D341Med (cell line): Measurements from ENCODE around the gene NECTIN1.
A peak's percentile ranks its signal among the peaks of the same experiment; 100 is the strongest.

Source experiments
- DNase-seq: peaks from one replicate; pipeline ENCODE4 v3.0.0; 2012; ENCODE audit warnings: low spot score

Gene NECTIN1

DNA sequence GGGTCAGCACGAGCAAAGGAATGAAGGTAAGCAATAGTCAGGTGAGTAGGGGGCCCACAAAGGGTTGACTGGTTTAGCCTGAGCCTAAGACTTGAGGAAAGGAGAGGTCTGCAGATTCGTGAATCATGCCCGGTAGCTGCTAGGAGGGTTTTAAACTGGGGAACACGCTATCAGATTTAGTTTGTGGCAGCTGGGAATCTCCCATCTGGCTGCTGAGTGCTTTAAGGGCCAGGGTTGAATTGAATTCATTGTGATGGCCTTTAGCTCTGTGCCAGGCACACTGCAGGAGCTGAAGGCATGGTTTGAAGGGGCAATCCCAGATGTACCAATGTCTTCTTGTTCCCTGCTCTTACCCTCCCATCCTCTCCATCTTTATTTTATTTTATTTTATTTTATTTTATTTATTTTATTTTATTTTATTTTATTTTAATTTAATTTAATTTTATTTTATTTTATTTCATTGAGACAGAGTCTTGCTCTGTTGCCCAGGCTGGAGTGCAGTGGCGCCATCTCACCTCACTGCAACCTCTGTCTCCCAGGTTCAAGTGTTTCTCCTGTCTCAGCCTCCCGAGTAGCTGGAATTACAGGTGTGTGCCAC is 1.9 kb upstream of the NECTIN1 start:
- no peak for DNase-seq

DNA sequence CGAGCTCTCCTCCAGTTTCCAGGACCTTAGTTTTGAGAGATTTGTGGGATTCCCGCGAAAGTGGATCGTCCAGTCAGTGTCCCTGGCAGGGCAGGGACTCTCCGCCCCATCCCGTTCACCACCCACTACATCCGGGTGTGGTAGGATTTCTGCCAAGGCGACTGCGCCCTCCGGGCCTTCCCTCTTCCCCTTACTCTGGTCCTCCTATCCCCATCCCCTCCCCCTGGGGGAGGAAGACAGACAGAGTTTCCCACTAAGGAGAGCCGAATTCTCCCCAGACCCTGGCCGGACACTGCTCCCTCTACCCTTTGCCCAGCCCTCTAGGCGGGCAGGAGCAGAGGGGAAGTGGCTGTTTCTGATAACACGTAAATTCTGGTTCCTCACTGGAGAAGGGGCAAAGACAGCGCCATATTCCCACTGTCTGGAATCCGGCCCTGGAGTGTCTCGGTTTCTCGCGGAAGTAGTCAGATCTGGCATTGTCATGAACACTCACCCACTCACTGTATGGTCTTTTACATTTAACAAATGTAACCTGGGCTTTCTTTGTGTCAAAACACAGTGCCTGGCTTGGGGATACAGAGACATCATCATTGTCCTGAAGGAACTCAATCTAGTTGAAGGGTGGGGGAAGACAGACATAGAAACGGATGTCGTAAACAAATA is 1.1 kb upstream of the NECTIN1 start:
- no peak for DNase-seq

DNA sequence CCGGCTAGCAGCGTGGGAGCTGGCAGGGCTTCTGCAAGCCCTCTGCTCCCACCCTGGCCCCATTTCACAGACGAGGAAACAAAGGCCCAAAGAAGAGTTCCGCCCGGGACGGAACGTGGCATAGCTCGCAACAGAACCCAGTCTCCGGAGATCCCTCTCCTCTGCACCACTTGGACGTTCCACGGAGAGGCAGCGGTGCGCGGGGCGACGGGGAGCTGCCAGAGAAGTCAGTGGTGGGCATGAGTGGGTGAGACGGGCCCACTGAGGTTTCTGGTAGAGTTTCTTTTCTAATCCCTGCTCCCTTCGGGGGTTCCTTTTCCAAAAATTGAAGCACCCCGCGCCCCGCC is 554 bp upstream of the NECTIN1 start:
- no peak for DNase-seq

DNA sequence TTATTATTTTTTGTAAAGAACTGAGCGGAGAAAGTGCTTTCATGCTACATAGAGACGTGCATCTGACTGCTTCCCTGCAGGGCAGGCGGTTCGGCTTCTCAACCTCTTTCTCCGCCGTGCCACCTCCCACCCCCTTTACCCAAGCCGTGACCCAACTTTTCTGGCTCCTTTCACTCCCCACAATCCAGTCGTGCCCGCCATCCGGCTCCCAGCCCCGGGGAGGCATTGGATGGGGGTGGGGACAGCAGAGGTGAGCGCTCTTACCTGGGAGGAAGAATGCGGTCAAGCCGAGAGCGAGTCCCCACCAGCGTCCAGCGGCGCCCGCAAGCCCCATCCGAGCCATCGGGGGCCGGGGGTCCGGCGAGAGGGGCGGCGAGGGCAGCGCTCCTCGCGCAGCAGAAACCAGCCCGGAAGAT is 781 bp downstream of the NECTIN1 start:
- no peak for DNase-seq

DNA sequence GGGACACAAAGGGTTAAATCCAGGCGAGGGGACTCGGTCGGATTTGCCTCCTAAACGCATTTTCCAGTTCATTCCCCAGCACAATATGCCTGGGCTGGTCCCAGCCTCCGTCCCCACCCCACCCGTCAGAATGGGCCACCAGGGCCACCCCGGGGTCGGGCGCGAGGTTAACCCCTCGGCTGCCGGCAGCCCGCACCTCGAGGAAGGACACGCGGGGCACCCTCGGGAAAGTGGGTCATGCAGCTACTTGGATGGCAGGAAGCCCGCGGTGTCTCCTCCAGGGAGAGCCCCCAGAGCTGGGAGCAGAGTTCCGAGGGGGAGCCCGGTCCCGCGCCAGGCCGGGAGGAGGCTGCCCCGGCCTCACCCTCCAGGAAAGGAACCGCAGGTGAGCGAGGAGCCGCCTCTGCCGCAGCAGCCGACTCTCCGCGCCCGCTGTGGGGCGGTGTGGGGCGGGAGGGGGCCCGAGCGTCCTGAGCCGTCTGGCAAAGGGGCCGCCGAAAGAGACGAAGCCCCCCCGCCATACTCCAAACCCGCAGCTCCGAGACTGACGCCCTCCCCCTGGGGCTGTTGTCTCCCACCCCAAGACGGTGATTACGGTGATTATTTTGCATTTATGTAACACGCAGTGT is 1.4 kb downstream of the NECTIN1 start:
- DNase-seq: peak; percentile 73

DNA sequence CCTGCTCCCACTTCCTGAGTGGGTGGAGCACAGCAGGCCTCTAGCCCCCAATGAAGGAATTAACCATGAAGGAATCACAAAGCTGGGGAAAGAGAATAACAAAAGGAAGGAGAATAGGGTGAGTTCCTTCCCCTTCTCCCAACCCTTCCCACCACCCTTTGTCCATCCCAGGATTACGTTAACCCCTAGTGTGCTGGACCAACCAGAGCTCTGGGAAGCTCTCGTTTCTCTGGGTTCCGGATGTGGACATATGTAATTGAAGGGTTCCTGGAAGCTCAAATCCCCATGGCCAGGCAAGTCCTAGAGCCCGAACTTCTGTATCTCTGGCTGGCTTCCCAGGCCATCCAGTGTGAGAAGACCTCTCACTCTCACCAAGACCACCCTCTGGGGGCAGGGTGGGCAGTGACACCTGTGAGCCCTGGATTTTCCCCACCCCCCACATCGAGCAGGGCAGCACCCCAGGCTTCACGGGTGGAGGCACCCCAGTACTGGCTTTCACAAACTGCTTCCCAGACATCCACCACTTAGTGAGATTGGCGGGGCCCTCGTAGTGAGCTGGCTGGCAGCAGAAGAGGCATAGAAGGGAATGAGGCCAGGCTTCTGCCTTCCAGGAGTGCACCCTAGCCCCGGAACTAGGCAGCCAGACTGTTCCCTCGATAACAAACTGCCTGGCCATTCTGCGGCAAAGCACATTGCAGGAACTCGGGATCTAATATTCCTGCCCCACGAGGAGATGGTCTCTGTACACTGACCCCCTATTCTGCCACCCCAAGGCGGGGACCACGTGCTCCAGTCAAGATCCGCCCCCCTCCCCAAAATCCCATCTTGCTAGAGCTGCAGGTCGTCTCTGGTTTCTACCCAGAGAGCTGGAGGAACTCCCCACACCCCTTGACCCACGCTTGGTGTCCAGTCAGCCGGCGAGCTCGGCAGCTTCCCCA is 2.1 kb downstream of the NECTIN1 start:
- no peak for DNase-seq

DNA sequence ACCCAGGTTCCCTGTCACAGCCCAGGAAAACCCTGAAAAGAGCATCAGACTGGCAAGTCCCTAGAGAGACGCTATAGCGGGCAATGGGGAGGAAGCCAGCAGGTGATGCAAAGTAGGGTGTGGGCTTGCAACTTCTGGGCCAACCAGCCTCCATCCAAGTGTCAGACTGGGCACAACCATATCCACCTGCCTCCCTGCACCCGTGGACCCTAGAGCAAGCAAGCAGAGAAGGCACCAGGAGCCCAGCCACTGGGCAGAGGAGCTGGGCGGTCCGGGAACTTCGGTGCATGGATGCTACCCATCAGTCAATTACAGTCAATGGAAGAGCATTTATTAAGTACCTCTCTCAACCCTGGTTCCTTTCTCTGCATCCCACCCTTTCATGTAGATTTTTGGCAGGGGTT is 2.8 kb downstream of the NECTIN1 start:
- no peak for DNase-seq

DNA sequence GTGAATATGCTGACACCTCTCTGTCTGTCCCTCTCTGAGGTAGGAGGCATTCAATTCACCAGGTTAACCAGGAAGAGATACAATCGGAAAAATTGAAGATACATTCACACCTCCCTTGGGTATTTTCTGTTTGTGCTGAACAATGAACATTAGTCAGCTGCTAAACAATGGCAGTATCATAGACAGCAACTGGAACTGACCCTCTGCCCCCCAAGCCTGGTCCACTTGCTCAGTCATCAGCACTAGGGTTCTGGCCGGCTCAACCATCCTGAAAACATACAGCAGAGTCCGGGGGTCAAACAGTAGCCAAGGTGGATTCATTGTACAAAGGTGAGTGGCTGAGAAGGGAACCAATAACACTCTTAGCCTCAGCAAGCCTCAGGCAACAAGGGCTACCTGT is 4.0 kb downstream of the NECTIN1 start:
- DNase-seq: no peak

DNA sequence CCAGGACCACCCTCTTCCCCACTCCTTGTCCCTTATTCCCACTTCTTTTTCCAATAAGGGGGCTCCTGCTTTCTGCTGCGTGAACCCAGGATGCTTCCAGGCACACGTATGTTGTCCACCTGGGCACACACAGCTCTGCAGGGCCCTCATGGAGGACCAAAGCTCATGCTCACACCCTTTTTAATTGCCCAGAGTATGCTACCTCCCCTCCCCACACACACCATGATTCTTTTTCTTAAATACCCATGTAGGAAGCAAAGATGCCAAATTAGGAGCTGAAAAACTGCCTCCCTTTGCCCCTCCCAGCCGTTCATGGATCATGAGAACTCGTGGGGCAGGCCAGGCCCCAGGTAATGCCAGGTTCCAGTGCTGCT is 5.1 kb downstream of the NECTIN1 start:
- no peak for DNase-seq

DNA sequence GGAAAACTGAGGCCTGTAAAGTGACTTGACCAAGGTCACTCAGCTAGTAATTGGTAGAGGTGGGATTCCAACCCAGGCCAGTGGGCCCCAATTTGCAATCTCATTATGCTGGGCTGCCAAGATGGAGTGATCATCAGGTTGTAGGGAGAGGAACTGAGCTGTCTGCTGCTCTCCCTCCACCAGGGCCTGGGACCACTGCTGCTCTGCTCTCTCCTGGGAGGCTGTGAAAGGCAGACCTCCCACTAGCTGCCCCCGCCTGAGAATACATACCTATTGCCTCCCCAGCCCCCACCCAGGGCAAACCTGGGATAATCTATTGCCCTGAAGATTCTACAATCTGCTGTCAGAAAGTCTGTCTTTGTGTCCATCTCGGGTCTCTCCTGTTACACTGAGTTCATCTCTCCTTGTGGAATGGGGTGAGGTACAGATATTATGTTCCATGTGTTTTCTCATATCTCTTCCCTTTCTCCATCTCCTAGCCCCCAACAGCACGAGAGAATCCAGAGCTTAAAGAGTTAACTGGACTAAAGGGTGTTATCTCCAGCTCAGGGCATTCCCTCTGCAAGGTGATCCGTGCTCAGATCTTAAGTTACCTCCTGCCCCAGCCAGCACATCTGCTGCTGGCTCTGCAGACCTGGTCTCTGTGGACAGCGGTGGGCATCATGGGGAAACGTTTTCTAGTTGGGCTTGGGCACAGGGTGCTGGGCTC is 5.6 kb downstream of the NECTIN1 start:
- DNase-seq: no peak

DNA sequence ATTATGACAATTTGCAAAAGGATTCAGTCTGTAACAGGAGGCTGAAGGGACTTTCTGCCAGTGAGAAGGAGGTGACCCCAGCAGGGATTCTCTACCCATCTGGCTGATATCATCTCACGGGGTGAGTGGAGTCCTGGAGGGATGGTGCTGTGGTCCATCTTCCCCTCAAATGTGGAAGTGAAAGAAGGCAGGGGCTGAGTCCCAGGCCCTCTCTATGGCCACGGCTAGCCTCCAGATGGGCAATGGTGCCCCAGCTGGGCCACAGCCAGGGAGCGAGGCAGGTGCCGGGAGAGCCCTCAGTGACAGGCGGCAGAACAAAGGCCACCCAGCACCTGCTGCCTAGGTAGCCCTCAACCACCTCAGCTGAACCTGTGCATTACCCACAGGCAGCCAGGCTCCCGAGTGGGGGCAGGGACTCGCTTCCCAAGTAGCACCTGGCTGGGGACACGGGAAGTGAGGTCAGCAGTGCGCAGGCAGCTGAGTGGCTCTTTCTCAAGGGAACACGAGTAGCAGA is 6.7 kb downstream of the NECTIN1 start:
- no peak for DNase-seq

DNA sequence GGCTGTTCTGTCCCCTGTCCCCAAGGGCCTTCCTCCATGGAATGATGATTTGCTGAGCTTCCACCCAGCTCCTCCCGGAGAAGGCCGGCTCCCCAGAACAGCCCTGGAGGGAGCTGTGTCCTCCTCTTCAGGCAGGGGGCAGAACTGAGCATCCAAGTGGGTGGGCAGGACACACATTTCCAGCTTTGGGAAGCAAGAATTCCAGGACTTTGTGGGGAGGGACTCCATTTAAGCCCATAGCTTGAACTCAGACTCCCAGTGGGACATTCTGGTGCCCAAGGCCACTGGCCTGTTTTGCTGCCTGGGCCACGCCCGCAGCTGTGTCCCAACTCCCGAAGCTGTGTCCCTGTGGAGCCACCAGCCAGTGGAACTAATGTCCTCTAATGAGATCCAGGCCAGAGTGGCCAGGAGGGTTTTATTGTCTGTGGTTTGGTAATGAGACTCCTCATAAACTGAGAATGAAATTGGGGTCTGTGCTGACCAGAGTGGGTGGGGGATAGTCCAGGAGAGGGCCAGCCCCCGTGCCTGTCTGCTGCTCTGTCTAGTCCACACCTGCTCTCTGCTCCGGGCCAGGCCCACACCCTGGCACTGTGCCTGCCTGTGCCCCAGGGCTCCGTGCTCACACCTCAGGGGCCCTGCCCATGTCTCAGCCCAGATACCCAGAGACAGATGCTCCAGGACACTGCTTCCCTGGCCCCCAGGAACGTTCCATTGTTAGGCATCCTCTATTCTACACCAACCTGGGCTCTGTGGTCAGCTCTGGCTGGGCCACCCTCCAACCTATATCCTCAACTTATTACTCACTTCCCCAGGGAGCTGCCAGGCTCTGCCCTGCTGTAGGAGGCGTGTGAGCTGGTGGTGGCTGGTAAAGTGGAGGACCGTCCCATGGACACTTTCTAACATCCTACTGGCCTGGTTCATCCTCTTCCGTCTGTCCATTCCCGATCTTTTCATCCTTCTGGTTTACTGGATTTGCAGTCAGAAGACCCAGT is 7.6 kb downstream of the NECTIN1 start:
- peak; percentile 63 for DNase-seq

DNA sequence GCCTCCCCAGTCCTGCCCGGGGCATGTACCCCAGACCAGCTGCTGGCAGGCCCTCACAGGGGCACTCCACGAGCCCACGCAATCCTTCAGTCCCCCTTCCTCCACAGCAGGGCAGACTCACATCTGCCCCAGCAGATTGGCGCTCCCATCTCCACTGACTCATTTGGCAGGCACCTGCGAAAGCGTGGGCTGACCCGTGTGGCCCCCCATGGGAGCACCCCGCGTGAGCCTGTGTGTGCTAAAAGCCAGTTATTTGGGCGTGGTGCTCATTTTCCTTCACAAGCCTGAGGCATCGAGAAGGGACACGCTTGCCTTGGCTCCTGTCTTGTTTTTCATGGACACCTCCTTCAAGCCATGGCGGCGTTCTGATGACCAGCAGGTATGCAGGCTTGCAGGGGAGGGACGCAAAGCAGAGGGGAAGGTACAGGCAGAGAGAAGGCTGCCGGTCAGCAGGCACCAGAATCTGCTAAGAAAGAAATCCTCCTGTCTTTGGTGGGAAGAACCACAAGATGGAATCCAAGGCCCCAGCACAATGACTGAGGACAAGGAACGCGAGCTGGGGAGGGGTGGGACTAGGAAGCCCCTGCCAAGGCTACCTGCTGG is 8.6 kb downstream of the NECTIN1 start:
- DNase-seq: no peak

DNA sequence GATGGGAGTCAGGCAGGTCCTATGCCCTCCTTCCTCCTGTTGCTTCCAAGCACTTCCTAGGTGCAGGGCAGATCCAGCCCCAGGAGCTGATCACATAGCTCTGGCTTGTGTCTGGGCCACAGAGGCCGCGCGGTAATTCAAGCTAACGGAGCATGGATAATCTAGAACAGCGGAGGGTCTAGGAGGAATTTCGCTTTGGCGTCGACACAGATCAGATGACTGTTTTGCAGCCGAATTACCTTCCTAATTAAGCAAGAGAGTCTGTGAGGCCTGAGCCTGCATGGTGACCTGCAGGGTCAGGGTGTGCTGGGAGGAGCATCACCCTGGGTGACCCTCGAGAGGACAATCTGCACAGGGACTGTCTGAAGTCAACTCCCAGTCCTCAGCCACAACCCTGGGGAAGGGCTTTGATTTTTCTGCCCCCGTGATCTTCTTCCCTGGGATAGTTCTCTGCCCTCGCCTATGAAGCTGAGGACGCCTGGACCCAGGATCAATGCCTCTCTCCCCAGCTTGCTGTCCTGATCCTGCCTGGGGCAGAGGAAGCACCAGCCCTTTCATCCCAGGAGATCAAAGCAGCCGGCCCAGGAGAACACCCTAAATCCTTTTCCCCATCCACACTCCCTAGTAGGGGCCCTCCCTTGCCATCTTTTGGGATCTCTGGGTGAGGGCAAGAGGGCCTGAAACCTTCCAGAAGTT is 11.0 kb downstream of the NECTIN1 start:
- DNase-seq: no peak

DNA sequence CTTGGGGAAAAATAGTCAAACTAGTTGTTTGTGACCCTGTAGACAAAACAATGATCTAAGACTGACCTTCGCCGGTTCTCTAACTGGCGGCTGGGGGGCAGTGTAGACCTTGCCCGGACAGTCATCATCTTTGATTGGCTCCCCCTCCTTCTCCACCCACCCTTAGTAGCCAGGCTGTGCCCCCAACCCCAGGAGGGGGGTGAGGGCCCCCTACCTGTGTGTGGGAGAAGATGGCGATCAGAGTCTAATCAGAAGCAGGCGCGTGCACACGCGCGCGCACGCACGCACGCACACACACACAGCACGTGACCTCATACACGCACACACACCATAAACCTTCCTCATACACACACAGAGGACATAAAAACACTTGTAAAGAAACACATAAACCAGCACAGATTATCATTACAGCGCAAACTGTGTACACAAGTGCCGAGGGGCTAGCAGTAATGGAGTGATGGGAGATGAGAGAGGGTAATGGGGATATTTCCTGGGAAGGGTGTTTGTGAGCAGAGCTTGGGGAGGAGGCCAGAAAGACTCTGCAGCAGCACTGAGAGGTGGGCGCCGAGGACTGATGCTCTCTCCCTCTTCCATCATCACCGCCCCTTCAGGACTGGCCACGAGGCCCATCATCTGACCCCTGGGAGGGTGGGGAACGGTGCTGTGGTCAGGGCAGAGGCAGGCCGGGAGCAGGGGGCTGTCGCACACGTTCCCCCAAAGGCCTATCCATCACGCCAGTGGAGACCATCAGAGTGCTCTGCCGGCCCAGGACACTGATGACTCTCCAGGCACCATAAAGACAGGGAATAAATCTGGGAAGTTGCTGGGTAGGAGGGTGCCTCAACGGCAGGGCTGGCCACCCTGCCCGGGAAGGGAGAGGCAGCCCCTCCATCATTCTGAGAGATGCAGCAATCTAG is 12.2 kb downstream of the NECTIN1 start:
- DNase-seq: no peak

DNA sequence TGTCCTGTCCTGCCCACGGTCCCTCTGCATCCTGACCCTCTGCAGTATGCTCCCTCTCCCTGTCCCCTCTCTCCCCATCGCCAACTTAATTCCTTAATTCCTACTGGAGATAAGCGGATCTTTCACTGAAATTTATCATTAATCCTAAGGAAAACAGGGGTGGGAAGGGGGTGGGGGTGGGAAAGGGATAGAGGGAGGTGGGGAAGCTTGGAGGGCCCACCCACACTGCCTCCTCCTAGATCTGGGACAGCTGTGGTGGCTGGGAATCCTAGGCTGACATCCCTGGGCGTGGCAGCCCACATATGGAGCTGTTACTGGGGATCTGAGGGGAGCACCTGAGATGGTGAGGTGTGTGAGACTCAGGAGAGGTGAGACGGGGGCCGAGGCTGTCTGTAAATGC is 14.4 kb downstream of the NECTIN1 start:
- DNase-seq: peak; percentile 87

DNA sequence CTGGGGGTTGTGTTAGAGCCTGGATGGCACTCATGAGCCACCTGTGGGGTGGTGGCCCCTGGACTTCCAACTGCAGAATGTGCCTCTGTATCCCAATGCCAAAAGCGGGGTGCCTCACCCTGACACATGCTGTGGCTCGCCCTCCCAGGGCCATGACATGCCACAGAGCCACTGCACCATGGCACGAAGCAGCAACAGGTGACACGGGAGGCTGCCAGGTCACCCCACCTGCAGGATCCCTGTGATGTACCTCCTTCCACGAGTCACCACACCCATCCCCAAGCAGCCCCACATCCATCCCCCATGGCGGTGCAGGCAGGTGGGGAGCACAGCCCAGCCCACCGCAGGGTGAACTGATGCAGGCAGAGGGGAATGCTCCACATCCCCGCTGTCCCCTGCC is 14.8 kb downstream of the NECTIN1 start:
- no peak for DNase-seq

DNA sequence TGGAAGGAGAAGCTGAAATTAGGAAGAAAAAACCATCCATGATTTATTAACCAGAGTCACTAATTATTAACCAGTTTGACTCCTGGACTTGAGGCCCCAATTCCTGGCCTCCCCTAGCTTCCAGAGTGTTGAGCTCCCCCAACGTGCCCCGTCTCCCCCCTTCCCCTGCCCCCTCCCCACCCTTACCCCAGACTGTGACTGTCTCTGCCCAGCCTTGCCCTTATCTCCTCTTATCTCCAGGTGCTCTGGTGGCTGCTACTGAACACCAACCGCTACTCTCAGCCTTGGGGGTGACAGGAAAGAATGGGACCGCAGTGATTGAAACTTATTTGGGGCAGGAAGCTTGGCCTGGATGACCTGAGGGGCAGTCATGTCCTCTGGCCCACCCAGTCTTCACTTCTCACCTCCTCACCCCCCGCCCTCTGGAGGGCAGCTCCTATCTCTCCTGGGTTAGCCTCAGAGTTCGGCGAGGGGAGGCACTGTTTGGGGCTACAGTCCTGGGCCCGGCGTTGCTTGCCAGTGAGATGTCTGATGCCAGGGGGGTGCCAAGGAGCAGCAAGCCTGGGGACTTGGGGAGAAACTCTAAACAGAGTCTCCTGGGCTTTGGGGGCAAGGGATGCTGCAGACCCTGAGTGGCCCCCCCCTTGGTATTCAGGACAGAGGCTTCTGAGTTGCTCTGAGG is 15.5 kb downstream of the NECTIN1 start:
- no peak for DNase-seq
